ENCODE measurements around the gene ESYT2.

Gene ESYT2

DNA sequence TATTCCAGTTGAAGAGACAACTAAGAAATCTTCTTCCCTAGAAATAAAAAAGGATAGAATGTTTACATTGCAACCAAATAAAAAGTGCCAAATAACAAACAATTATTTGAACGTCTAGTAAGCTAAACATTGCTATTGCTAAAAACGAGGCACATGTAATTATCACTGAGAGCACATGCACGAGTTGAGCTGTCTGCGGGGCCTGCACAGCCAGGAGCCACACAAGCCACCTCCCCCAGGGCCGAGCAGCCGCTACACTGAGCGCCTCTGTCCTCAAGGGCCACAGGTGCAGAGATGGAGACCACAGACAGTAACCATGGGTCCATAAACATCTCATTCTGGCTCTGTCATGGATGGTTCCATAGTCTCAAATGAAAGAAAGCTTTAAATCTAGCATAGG, 141.9 kb downstream of the ESYT2 start:
- DNase-seq (ENCODE audit: extremely low spot score) = no peak
- POLR2A ChIA-PET = no interaction called here
- CTCF ChIA-PET = interaction anchor here (0.8 to 2.6 kb wide), 2 partner anchors 9 to 11 kb away, joined by 3 to 9 read pairs; no protein-coding TSS in a partner anchor
- TF ChIP-seq, protein P1, sequence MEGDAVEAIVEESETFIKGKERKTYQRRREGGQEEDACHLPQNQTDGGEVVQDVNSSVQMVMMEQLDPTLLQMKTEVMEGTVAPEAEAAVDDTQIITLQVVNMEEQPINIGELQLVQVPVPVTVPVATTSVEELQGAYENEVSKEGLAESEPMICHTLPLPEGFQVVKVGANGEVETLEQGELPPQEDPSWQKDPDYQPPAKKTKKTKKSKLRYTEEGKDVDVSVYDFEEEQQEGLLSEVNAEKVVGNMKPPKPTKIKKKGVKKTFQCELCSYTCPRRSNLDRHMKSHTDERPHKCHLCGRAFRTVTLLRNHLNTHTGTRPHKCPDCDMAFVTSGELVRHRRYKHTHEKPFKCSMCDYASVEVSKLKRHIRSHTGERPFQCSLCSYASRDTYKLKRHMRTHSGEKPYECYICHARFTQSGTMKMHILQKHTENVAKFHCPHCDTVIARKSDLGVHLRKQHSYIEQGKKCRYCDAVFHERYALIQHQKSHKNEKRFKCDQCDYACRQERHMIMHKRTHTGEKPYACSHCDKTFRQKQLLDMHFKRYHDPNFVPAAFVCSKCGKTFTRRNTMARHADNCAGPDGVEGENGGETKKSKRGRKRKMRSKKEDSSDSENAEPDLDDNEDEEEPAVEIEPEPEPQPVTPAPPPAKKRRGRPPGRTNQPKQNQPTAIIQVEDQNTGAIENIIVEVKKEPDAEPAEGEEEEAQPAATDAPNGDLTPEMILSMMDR (IDR thresholded peaks at IDR 0.05; ENCODE audit: control extremely low read depth, extremely low read depth, low read depth, missing control alignments) = no peak

GRCh38 chr7:158685693-158686092, 143.6 kb downstream of the ESYT2 start:
- ChIA-PET POLR2A (no interaction called here), CTCF (interaction anchor here (2.6 kb wide), 1 partner anchor 11 kb away, joined by 9 read pairs; no protein-coding TSS in a partner anchor)
- DNase-seq (ENCODE audit: extremely low spot score) = no peak
- TF ChIP-seq, protein P1 (IDR thresholded peaks at IDR 0.05; ENCODE audit: control extremely low read depth, extremely low read depth, low read depth, missing control alignments) = no peak

- no peak for DNase-seq (ENCODE audit: extremely low spot score)
- ChIA-PET POLR2A (no interaction called here), CTCF (no interaction called here)
- TF ChIP-seq, protein P1 (IDR thresholded peaks at IDR 0.05; ENCODE audit: control extremely low read depth, extremely low read depth, low read depth, missing control alignments) = no peak
Observed at GRCh38 chr7:158684329-158684728, 145.0 kb downstream of the ESYT2 start.

- TF ChIP-seq, protein P1 (IDR thresholded peaks at IDR 0.05; ENCODE audit: control extremely low read depth, extremely low read depth, low read depth, missing control alignments) = no peak
- ChIA-PET POLR2A (no interaction called here), CTCF (interaction anchor here (1.0 kb wide), 1 partner anchor 12 kb away, joined by 3 read pairs; no protein-coding TSS in a partner anchor)
- DNase-seq (ENCODE audit: extremely low spot score) = no peak
Observed at GRCh38 chr7:158683541-158683940, 145.8 kb downstream of the ESYT2 start.

DNA sequence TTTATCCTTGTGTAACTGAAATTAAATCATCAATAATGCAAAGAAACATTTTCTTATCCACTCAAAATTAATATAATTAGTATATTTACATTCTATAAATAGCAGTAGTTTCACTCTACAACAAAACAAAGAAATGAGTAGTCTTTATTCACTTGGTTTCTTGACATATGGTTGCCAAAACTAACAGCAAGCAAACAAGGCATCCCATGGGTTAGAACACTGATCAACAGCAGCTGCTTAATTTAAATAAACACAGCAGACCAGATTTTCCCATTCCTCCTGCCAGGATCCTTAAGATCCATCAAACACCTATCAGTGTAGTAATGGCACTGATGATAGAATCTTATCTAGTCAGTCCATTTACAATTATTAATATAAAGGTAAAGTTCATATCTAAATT, 146.9 kb downstream of the ESYT2 start:
- POLR2A ChIA-PET = no interaction called here
- TF ChIP-seq, protein P1 (IDR thresholded peaks at IDR 0.05; ENCODE audit: control extremely low read depth, extremely low read depth, low read depth, missing control alignments) = no peak
- CTCF ChIA-PET = interaction anchor here (1.0 to 1.1 kb wide), 2 partner anchors 13 to 14 kb away, joined by 3 to 4 read pairs; no protein-coding TSS in a partner anchor
- no peak for DNase-seq (ENCODE audit: extremely low spot score)
